GM18526 (cell line): ENCODE measurements around the gene LCN1.

Source experiments
- POLR2A ChIP-seq: IDR thresholded peaks from 3 replicates; pipeline ENCODE4 v1.6.1; 2011; ENCODE audit not compliant: insufficient read length; ENCODE audit errors: extremely low read depth

LCN1 gene

GRCh38 chr9:135520916-135521607 lies at the start of gene LCN1:
TSS of gene LCN1 (plus strand) at chr9:135521440. CDS start at chr9:135521498, 58 bp downstream.
- no peak for TF ChIP-seq POLR2A

- no peak for TF ChIP-seq POLR2A
These were observed 49.2 kb upstream of the LCN1 start for GRCh38 chr9:135471791-135472640.

GRCh38 chr9:135473972-135474543 lies 47.2 kb upstream of the LCN1 start:
- TF ChIP-seq POLR2A, result no peak

GRCh38 chr9:135474915-135475314 lies 46.3 kb upstream of the LCN1 start:
- TF ChIP-seq POLR2A, result no peak

GRCh38 chr9:135476561-135477355 lies 44.5 kb upstream of the LCN1 start:
- TF ChIP-seq POLR2A, result no peak

GRCh38 chr9:135478191-135478590 lies 43.0 kb upstream of the LCN1 start:
- TF ChIP-seq POLR2A, result no peak

GRCh38 chr9:135478829-135479468 lies 42.3 kb upstream of the LCN1 start:
- no peak for TF ChIP-seq POLR2A

GRCh38 chr9:135479469-135480052 lies 41.7 kb upstream of the LCN1 start, which contains the start of gene PPP1R26:
TSS of gene PPP1R26 (plus strand) at chr9:135479782. CDS start at chr9:135484511, 4,729 bp downstream.
- no peak for TF ChIP-seq POLR2A

- no peak for TF ChIP-seq POLR2A
These were observed 40.9 kb upstream of the LCN1 start for GRCh38 chr9:135480071-135480939.

- no peak for TF ChIP-seq POLR2A
These were observed 40.3 kb upstream of the LCN1 start for GRCh38 chr9:135480940-135481310.

GRCh38 chr9:135482015-135482754 lies 39.1 kb upstream of the LCN1 start:
- no peak for TF ChIP-seq POLR2A

- no peak for TF ChIP-seq POLR2A
These were observed 36.6 kb upstream of the LCN1 start for GRCh38 chr9:135484460-135485277.
